ENCODE measurements around the gene RHOBTB3. TPM values are rescaled to one million over a fixed set of nuclear protein-coding genes. Genes with fewer than 3 reads are reported as not detected.

Gene RHOBTB3
- total and polyA plus RNA-seq, 8 donors, result 26.5 to 93.0 (median 64.1) TPM

- intact Hi-C loops (cut with DNase I), result no loop called here
- ATAC-seq (peak; percentile 18), DNase-seq (peak in 1 of 4 donors; percentile 62)
- H3K27me3 ChIP-seq, result no peaks in the 10 kb centered on the region
- H3K36me3 ChIP-seq, result peaks cover 0 to 41% of the 10 kb centered on the region in 2 donors
- H3K9me3 ChIP-seq, result no peaks in the 10 kb centered on the region
- H3K4me3 ChIP-seq, result peak overlapping the region in 1 of 2 donors; percentile 83
- H3K4me1 ChIP-seq, result peaks cover 32 to 81% of the 10 kb centered on the region in 2 donors
- TF ChIP-seq, protein P1, sequence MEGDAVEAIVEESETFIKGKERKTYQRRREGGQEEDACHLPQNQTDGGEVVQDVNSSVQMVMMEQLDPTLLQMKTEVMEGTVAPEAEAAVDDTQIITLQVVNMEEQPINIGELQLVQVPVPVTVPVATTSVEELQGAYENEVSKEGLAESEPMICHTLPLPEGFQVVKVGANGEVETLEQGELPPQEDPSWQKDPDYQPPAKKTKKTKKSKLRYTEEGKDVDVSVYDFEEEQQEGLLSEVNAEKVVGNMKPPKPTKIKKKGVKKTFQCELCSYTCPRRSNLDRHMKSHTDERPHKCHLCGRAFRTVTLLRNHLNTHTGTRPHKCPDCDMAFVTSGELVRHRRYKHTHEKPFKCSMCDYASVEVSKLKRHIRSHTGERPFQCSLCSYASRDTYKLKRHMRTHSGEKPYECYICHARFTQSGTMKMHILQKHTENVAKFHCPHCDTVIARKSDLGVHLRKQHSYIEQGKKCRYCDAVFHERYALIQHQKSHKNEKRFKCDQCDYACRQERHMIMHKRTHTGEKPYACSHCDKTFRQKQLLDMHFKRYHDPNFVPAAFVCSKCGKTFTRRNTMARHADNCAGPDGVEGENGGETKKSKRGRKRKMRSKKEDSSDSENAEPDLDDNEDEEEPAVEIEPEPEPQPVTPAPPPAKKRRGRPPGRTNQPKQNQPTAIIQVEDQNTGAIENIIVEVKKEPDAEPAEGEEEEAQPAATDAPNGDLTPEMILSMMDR (IDR thresholded peaks at IDR 0.05), result no peak
- peak overlapping the region; percentile 63 to 97 for H3K27ac ChIP-seq
Observed at GRCh38 chr5:95818181-95819147, 87.3 kb downstream of the RHOBTB3 start.

GRCh38 chr5:95821110-95822021, 90.2 kb downstream of the RHOBTB3 start:
- DNase-seq, result no peak
- Histone ChIP-seq H3K27ac (peak overlapping the region; percentile 95 to 97), H3K9me3 (no peaks in the 10 kb centered on the region), H3K36me3 (peaks cover 0 to 12% of the 10 kb centered on the region in 2 donors), H3K27me3 (no peaks in the 10 kb centered on the region), H3K4me3 (peak overlapping the region; percentile 78 to 83), H3K4me1 (peaks cover 37 to 90% of the 10 kb centered on the region in 2 donors)
- intact Hi-C loops (cut with DNase I), result no loop called here
- ATAC-seq, result no peak
- TF ChIP-seq, protein P1 (IDR thresholded peaks at IDR 0.05), result no peak

DNA sequence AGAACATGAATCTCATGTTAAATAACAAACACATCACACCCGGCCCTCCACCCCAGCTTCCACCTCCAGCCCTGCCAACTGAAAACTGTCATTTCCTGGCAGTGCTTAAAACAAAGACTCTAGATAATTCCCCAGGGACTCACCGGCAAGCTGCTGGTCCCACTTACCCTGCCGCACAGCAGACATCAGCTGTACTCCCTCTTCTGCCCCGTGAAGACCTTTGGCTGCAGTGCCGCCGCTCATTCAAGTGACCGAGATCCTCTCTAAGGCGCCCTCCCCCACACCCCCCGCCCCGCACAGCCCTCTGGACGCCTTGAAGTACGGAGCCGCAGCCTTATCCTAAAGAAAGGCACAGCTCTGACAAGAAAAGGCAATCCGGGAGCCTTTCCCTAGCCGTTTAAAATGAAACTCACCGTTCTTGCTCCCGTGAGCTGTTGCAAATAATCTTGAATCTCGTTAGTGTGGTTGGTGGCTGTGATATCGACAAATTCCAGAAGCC, 91.0 kb downstream of the RHOBTB3 start:
- H3K27ac ChIP-seq, result peak overlapping the region; percentile 95 to 97
- DNase-seq (peak; percentile 54 to 89 (median 64)), ATAC-seq (peak; percentile 75)
- TF ChIP-seq, protein P1 (IDR thresholded peaks at IDR 0.05), result no peak
- H3K36me3 ChIP-seq, result peaks cover 0 to 5% of the 10 kb centered on the region in 2 donors
- H3K9me3 ChIP-seq, result no peaks in the 10 kb centered on the region
- intact Hi-C loops (cut with DNase I), result no loop called here
- H3K4me3 ChIP-seq, result peak overlapping the region; percentile 78 to 83
- peaks cover 33 to 90% of the 10 kb centered on the region in 2 donors for H3K4me1 ChIP-seq
- no peaks in the 10 kb centered on the region for H3K27me3 ChIP-seq

DNA sequence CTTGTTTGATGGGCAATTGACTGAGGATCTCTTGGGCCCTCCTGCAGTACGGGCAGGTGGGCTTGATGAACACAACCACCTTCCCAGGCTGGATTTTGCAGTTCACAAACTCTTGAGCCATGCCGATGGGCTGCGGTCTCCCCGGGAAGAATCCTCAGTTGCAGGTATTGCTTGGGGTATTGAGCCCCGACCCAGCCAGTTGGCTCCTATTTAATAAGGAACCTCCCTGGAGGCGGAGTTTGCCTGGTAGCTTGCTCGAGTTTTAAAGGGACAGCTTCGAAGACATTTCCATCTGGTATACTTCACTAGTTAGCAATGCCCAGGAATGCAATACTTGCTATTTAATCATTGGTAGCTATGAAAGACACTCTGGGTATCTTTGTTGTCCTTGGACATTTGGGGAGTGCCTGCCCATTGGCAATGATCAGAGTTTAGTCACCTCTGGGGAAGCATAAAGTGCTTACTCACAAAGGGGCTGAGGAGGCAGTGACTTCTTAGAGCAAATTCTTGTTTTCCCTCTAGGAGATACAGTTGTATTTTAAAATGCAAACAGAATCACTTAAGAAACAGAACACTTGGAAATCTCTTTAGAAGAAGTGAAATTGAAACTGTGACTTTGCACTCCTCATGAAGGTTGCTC, 91.5 kb downstream of the RHOBTB3 start, which contains the start of gene GLRX:
Gene GLRX (minus strand): TSS at position 185 of the 640 bp plus-strand sequence. CDS start 64 bp downstream, at position 121.
- Histone ChIP-seq H3K4me3 (peak within 1 kb of the TSS; percentile 78 to 83), H3K9me3 (no peaks in the 10 kb centered on the region), H3K36me3 (no peaks in the 10 kb centered on the region), H3K4me1 (peaks cover 28 to 90% of the 10 kb centered on the region in 2 donors), H3K27me3 (no peaks in the 10 kb centered on the region), H3K27ac (peak within 1 kb of the TSS; percentile 95 to 97)
- ATAC-seq (peak; percentile 79), DNase-seq (peak; percentile 59 to 81 (median 64))
- intact Hi-C loops (cut with DNase I), result no loop called here
- TF ChIP-seq, protein P1 (IDR thresholded peaks at IDR 0.05), result no peak
